ENCODE measurements around the gene MARVELD1. TPM values are rescaled to one million over a fixed set of nuclear protein-coding genes. Genes with fewer than 3 reads are reported as not detected.
A peak's percentile ranks its signal among the peaks of the same experiment; 100 is the strongest.

Gene MARVELD1
- total RNA-seq, 1 donor from 2014 or later: 52.3 TPM

DNA sequence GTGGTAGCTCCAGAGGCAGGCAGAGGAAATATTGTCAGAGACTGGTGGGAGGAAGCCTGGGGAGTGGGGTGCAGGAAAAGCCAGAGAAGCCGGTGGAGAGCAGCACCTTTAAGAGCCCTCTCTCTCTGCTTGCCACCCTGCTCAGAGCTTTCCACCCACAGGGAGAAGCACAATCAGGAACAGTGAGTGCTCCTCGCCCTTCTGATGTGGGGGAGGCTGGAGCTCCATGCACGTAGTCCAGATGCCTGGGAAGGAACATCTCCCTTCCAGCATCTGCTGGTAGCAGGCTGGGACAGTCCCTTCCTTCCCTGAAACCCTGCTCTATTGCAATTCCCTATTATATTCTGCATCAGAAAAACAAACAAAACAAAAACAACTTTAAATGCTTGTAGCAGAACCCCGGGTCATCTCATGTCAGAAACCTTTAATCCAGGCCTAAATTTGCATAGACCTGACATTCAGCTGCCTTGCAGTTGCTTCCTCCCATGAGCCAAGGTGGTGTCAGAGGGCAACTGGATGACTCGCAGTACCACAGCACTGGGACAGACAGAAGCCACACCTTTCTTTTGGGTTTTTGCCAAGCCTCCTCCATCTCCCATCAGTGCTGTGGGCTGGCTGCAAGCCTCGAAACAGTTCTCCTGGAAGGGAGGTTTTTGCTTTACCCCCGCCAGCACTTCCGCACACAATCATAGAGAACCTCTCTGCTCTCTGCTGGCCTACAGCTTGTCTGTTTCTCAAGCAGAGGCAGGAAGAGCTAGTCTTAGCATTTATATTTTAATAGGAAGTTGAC is 39.6 kb upstream of the MARVELD1 start:
- Mint-ChIP-seq H3K27me3 (ENCODE audit: low read depth) (no peaks in the 10 kb centered on the region), H3K4me1 (no peaks in the 10 kb centered on the region), H3K36me3 (ENCODE audit: low read depth) (peaks cover 2% of the 10 kb centered on the region), H3K4me3 (no peak overlapping the region), H3K9me3 (no peaks in the 10 kb centered on the region), H3K27ac (ENCODE audit: unreplicated experiment) (no peak overlapping the region)
- TF ChIP-seq, protein P1, sequence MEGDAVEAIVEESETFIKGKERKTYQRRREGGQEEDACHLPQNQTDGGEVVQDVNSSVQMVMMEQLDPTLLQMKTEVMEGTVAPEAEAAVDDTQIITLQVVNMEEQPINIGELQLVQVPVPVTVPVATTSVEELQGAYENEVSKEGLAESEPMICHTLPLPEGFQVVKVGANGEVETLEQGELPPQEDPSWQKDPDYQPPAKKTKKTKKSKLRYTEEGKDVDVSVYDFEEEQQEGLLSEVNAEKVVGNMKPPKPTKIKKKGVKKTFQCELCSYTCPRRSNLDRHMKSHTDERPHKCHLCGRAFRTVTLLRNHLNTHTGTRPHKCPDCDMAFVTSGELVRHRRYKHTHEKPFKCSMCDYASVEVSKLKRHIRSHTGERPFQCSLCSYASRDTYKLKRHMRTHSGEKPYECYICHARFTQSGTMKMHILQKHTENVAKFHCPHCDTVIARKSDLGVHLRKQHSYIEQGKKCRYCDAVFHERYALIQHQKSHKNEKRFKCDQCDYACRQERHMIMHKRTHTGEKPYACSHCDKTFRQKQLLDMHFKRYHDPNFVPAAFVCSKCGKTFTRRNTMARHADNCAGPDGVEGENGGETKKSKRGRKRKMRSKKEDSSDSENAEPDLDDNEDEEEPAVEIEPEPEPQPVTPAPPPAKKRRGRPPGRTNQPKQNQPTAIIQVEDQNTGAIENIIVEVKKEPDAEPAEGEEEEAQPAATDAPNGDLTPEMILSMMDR (conservative IDR thresholded peaks at IDR 0.05): no peak
- DNase-seq (ENCODE audit: low read depth, low spot score): no peak

DNA sequence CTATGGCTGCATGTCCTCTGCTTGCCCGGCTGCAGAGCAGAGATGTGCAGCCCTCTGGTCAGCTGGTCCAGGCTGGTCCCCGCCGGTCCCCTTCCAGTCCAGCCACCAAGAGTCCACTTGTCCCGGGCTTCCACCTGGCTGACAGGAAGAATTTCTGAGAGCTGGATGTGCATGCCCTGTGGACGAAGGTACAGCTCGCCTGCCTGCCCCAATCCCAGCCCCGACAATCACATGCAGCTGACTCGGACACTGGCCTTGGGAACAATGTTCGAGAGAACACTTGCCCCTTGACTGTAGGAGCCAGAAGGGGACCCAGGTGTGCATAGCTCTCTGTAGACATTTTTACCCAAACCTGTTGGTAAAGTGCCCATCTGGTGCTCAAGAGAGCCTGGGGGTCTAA is 38.3 kb upstream of the MARVELD1 start:
- no peak overlapping the region for H3K4me3 Mint-ChIP-seq
- TF ChIP-seq, protein P1 (conservative IDR thresholded peaks at IDR 0.05): no peak
- H3K9me3 Mint-ChIP-seq: no peaks in the 10 kb centered on the region
- no peaks in the 10 kb centered on the region for H3K4me1 Mint-ChIP-seq
- H3K36me3 Mint-ChIP-seq (ENCODE audit: low read depth): peaks cover 2% of the 10 kb centered on the region
- H3K27ac Mint-ChIP-seq (ENCODE audit: unreplicated experiment): no peak overlapping the region
- no peak for DNase-seq (ENCODE audit: low read depth, low spot score)
- no peaks in the 10 kb centered on the region for H3K27me3 Mint-ChIP-seq (ENCODE audit: low read depth)

DNA sequence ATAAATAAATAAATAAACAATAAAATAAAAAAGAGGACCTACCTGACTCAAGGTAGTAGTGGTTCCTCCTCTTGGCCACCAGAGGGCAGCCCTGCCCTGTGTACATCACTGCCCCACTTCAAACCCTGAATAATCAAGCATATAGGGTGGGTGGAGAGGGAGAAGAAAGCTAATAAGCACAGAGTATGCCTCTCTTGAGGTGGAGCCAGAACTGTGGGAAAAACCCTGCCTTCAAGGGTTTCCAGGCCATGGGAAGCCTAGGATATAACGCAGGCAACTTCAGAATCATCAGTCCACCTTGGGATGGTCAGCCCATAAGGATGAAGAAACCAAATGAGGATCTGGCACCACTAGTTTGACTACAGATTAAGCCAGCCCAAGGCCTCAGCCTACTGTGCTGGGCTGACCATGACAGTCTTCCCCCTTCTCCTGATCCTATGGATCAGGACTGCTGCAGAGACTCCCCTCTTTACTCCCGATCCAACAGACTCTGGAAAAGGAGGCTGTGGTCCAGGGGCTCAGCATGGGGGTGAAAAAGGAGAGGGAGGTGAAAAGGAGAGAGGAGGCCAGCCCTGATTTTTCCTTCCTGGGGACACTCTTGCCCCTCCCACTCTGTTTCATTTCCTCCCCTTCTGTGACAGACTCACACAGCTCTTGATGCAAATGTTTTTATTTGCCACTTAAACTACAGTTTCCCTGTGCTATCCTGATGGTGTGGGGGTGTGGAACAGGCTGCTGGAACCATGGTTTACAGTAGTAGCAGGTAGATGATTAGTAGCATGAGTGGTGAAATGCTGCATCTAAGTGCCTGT is 36.6 kb upstream of the MARVELD1 start:
- Mint-ChIP-seq H3K9me3 (no peaks in the 10 kb centered on the region), H3K27ac (ENCODE audit: unreplicated experiment) (no peak overlapping the region), H3K36me3 (ENCODE audit: low read depth) (no peaks in the 10 kb centered on the region), H3K4me1 (no peaks in the 10 kb centered on the region), H3K4me3 (no peak overlapping the region), H3K27me3 (ENCODE audit: low read depth) (no peaks in the 10 kb centered on the region)
- TF ChIP-seq, protein P1 (conservative IDR thresholded peaks at IDR 0.05): peak; percentile 97
- no peak for DNase-seq (ENCODE audit: low read depth, low spot score)

DNA sequence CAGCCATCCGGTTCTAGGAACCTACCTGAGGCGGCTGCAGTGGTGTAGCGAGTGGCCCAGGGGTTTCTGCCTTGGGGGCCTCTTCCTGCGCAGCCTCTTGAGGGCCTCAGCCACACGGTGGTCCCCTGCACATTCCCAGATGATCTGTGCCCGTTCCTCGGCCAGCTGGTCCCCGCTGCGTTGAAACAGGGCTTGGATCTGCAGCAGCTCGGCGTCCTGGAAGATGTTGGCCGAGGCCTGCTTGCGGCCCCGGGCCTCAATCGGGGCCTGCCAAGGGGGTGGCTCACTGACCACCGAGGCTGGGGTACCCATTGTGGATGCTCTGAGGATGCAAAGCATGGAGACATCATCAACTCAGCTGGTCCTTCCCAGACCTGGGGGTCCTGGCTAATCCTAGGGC is 33.9 kb upstream of the MARVELD1 start:
- DNase-seq (ENCODE audit: low read depth, low spot score): no peak
- H3K4me3 Mint-ChIP-seq: no peak overlapping the region
- no peaks in the 10 kb centered on the region for H3K4me1 Mint-ChIP-seq
- TF ChIP-seq, protein P1 (conservative IDR thresholded peaks at IDR 0.05): no peak
- no peaks in the 10 kb centered on the region for H3K27me3 Mint-ChIP-seq (ENCODE audit: low read depth)
- no peak overlapping the region for H3K27ac Mint-ChIP-seq (ENCODE audit: unreplicated experiment)
- H3K36me3 Mint-ChIP-seq (ENCODE audit: low read depth): no peaks in the 10 kb centered on the region
- H3K9me3 Mint-ChIP-seq: no peaks in the 10 kb centered on the region

DNA sequence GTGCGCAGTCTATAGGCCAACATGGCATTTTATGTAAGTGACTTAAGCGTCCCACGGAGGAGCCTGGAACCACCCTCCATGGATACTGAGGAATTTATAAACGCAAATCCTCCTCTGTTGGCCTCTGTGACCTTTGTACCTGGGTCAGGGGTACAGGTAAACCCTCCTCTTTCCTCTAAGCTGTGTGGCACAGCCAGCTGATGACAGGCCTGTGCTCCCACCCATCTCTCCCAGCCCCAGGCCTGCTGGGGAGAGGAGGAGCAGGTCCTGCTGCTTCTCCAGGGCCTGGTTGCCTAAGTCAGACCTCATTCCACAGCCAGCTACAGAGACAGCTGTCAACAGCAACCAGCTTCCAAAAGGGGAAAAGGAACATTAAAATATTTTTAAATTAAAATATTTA is 31.5 kb upstream of the MARVELD1 start:
- Mint-ChIP-seq H3K4me3 (no peak overlapping the region), H3K4me1 (peaks cover 4% of the 10 kb centered on the region), H3K9me3 (no peaks in the 10 kb centered on the region), H3K36me3 (ENCODE audit: low read depth) (no peaks in the 10 kb centered on the region), H3K27ac (ENCODE audit: unreplicated experiment) (no peak overlapping the region), H3K27me3 (ENCODE audit: low read depth) (no peaks in the 10 kb centered on the region)
- DNase-seq (ENCODE audit: low read depth, low spot score): no peak
- TF ChIP-seq, protein P1 (conservative IDR thresholded peaks at IDR 0.05): no peak

Measured in neural crest cell (in vitro differentiated cells).